SU-DHL-6 (cell line): ENCODE measurements around the gene DUSP16.

Source experiments
- H2AFZ ChIP-seq: fragments of 200-600 bp; sonication (generic); 2 replicates; pipeline ENCODE4 v1.6.1; 2014; ENCODE audit warnings: low read depth, mild to moderate bottlenecking, moderate library complexity, mixed read lengths, antibody characterized with exemption, low read length; ENCODE audit not compliant: severe bottlenecking
- H3F3A ChIP-seq: fragments of 200-600 bp; shearing (Covaris generic); 2 replicates; pipeline ENCODE4 v1.6.0; 2016; ENCODE audit warnings: antibody characterized with exemption, mild to moderate bottlenecking; ENCODE audit not compliant: insufficient read depth
- H3K27ac ChIP-seq: fragments of 200-600 bp; sonication (generic); 2 replicates; pipeline ENCODE4 v1.5.1; 2016; ENCODE audit warnings: low read depth, mild to moderate bottlenecking, low read length, moderate library complexity, mixed read lengths
- H3K27me3 ChIP-seq: fragments of 200-600 bp; sonication (generic), shearing (Covaris generic); 2 replicates; pipeline ENCODE4 v1.6.0; 2014; ENCODE audit warnings: mild to moderate bottlenecking, low read length
- H3K36me3 ChIP-seq: fragments of 200-600 bp; sonication (generic); 2 replicates; pipeline ENCODE4 v1.6.1; 2014; ENCODE audit warnings: mild to moderate bottlenecking, low read length, mixed read lengths
- H3K4me2 ChIP-seq: fragments of 300-600, 200-600 bp; shearing (Covaris generic), sonication (generic); 2 replicates; pipeline ENCODE4 v1.6.0; 2014; ENCODE audit warnings: low read length, low read depth, mild to moderate bottlenecking; ENCODE audit not compliant: poor library complexity, severe bottlenecking
- H3K4me3 ChIP-seq: fragments of 200-600 bp; sonication (generic); 2 replicates; pipeline ENCODE4 v1.5.1; 2014; ENCODE audit warnings: antibody characterized with exemption, low read length, mild to moderate bottlenecking, mixed read lengths; ENCODE audit not compliant: insufficient read depth, poor library complexity, severe bottlenecking
- H3K79me2 ChIP-seq: fragments of 200-600 bp; sonication (generic); 2 replicates; pipeline ENCODE4 v1.6.1; 2014; ENCODE audit warnings: mild to moderate bottlenecking, low read length, moderate library complexity; ENCODE audit not compliant: insufficient read depth
- H3K9ac ChIP-seq: fragments of 200-600 bp; sonication (generic); 2 replicates; pipeline ENCODE4 v1.7.0; 2014; ENCODE audit warnings: mild to moderate bottlenecking, low read length
- H3K9me2 ChIP-seq: fragments of 200-600 bp; sonication (generic); replicated peaks from 2 replicates; pipeline ENCODE4 v1.6.1; 2014; ENCODE audit warnings: low read length; ENCODE audit not compliant: insufficient read depth
- H3K9me3 ChIP-seq: fragments of 200-600 bp; sonication (generic); 2 replicates; pipeline ENCODE4 v1.6.1; 2014; ENCODE audit warnings: low read length, mixed read lengths; ENCODE audit not compliant: insufficient read depth
- H4K20me1 ChIP-seq: fragments of 200-600 bp; sonication (generic); 2 replicates; pipeline ENCODE4 v1.6.1; 2014; ENCODE audit warnings: low read depth, mild to moderate bottlenecking, antibody characterized with exemption, low read length, moderate library complexity, mixed read lengths
- EZH2phosphoT487 ChIP-seq: fragments of 200-600 bp; sonication (generic), shearing (Covaris generic); conservative IDR thresholded peaks from 2 replicates; pipeline ENCODE4 v1.6.1; 2018; ENCODE audit warnings: mild to moderate bottlenecking, antibody characterized with exemption, low read length, moderate library complexity, mixed read lengths
- TF ChIP-seq, protein P1 (sequence below): fragments of 200-600 bp; sonication (generic); IDR thresholded peaks from one replicate; pipeline ENCODE4 v1.5.1; 2017; ENCODE audit warnings: antibody characterized with exemption, mild to moderate bottlenecking, low read length, moderate library complexity; ENCODE audit not compliant: insufficient read depth, poor library complexity, severe bottlenecking

Gene DUSP16

DNA sequence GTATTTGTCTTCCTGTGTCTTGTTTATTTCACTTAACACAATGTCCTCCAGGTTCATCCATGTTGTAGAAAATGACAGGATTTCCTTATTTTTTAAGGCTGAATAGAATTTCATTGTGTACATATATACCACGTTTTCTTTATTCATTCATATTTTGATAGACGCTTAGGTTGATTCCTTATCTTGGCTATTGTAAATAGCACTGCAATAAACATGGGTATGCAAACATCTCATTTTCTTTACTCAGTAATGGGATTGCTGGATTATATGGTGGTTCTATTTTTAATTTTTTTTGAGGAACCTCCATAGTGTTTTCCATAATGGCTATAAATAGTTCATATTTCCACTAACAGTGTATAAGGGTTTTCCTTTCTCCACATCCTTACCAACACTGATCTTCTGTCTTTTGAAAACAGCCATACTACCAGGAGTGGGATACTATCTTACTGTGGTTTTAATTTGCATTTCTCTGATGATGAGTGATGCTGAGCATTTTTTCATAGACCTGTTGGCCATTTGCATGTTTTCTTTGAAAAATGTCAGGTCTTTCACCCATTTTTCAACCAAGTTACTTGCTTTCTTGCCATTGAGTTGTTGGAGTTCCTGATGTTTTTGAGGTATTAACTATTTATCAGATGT, 32.8 kb downstream of the DUSP16 start:
- Histone ChIP-seq H3K9me3 (no peaks in the 10 kb centered on the region), H2AFZ (no peak overlapping the region), H3F3A (no peaks in the 10 kb centered on the region), H3K79me2 (no peaks in the 10 kb centered on the region), H3K36me3 (no peaks in the 10 kb centered on the region), H3K9me2 (no peaks in the 10 kb centered on the region), H3K4me3 (no peak overlapping the region), H4K20me1 (no peaks in the 10 kb centered on the region), H3K4me2 (no peak overlapping the region), H3K27me3 (no peaks in the 10 kb centered on the region), H3K9ac (no peak overlapping the region), H3K27ac (no peak overlapping the region)
- no peak for TF ChIP-seq EZH2phosphoT487
- TF ChIP-seq, protein P1, sequence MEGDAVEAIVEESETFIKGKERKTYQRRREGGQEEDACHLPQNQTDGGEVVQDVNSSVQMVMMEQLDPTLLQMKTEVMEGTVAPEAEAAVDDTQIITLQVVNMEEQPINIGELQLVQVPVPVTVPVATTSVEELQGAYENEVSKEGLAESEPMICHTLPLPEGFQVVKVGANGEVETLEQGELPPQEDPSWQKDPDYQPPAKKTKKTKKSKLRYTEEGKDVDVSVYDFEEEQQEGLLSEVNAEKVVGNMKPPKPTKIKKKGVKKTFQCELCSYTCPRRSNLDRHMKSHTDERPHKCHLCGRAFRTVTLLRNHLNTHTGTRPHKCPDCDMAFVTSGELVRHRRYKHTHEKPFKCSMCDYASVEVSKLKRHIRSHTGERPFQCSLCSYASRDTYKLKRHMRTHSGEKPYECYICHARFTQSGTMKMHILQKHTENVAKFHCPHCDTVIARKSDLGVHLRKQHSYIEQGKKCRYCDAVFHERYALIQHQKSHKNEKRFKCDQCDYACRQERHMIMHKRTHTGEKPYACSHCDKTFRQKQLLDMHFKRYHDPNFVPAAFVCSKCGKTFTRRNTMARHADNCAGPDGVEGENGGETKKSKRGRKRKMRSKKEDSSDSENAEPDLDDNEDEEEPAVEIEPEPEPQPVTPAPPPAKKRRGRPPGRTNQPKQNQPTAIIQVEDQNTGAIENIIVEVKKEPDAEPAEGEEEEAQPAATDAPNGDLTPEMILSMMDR, result no peak

GRCh38 chr12:12528361-12529270, 34.0 kb downstream of the DUSP16 start:
- no peaks in the 10 kb centered on the region for H3F3A ChIP-seq

GRCh38 chr12:12527820-12528296, 34.8 kb downstream of the DUSP16 start:
- H3K9me2 ChIP-seq, result no peaks in the 10 kb centered on the region
- no peaks in the 10 kb centered on the region for H3K27me3 ChIP-seq
- no peaks in the 10 kb centered on the region for H3F3A ChIP-seq
- no peaks in the 10 kb centered on the region for H3K9me3 ChIP-seq
- H2AFZ ChIP-seq, result no peak overlapping the region
- H3K9ac ChIP-seq, result no peak overlapping the region
- no peaks in the 10 kb centered on the region for H4K20me1 ChIP-seq
- H3K4me2 ChIP-seq, result no peak overlapping the region
- no peak overlapping the region for H3K4me3 ChIP-seq
- TF ChIP-seq, protein P1, result no peak
- no peak for TF ChIP-seq EZH2phosphoT487
- H3K36me3 ChIP-seq, result no peaks in the 10 kb centered on the region
- H3K79me2 ChIP-seq, result no peaks in the 10 kb centered on the region
- H3K27ac ChIP-seq, result no peak overlapping the region

More at GRCh38 chr12:12528361-12529270, 34.0 kb downstream of the DUSP16 start:
- no peak overlapping the region for H3K4me2 ChIP-seq
- no peak overlapping the region for H3K27ac ChIP-seq
- H3K9me3 ChIP-seq, result no peaks in the 10 kb centered on the region
- TF ChIP-seq, protein P1, result no peak
- no peak for TF ChIP-seq EZH2phosphoT487
- H3K79me2 ChIP-seq, result no peaks in the 10 kb centered on the region
- no peaks in the 10 kb centered on the region for H3K27me3 ChIP-seq
- no peaks in the 10 kb centered on the region for H3K36me3 ChIP-seq
- H4K20me1 ChIP-seq, result no peaks in the 10 kb centered on the region
- no peak overlapping the region for H2AFZ ChIP-seq
- H3K4me3 ChIP-seq, result no peak overlapping the region
- no peak overlapping the region for H3K9ac ChIP-seq
- no peaks in the 10 kb centered on the region for H3K9me2 ChIP-seq
